T-helper 2 cell treated with Interferon-gamma antibody and Interleukin-4, amounts not matched to agents 5 μg/mL and 100 μg/mL, for 36 hours (primary cell): ENCODE measurements around the gene MAX.
A peak's percentile ranks its signal among the peaks of the same experiment; 100 is the strongest.
"Not testable (repeated sequence)": the region's sequence is repeated elsewhere in the genome, so short reads cannot be mapped to it uniquely, and the experiment has no call there.

Experiments
- DNase-seq: peaks from one replicate; pipeline ENCODE4 v3.0.0; 2021; ENCODE audit warnings: low spot score
- H3K27ac Mint-ChIP-seq: one replicate; pipeline ENCODE4 v1.8.0; 2021; ENCODE audit warnings: mild to moderate bottlenecking, mixed read lengths
- H3K27me3 Mint-ChIP-seq: one replicate; pipeline ENCODE4 v1.8.0; 2021; ENCODE audit warnings: low read depth, mixed read lengths
- H3K36me3 Mint-ChIP-seq: one replicate; pipeline ENCODE4 v1.8.0; 2021; ENCODE audit warnings: low read depth, mixed read lengths
- H3K4me1 Mint-ChIP-seq: one replicate; pipeline ENCODE4 v1.8.0; 2021; ENCODE audit warnings: low read depth, mixed read lengths
- H3K4me3 Mint-ChIP-seq: one replicate; pipeline ENCODE4 v1.8.0; 2022; ENCODE audit warnings: mild to moderate bottlenecking, moderate library complexity, mixed read lengths
- H3K9me3 Mint-ChIP-seq: one replicate; pipeline ENCODE4 v1.8.0; 2021; ENCODE audit warnings: mixed read lengths

The MAX gene

GRCh38 chr14:65095633-65096205 is 6.6 kb downstream of the MAX start:
- Mint-ChIP-seq H3K36me3 (peaks cover 76% of the 10 kb centered on the region), H3K27me3 (no peaks in the 10 kb centered on the region), H3K27ac (peak overlapping the region; percentile 41), H3K4me3 (peak overlapping the region; percentile 54), H3K9me3 (no peaks in the 10 kb centered on the region), H3K4me1 (peaks cover 60% of the 10 kb centered on the region)
- DNase-seq, result no peak

DNA sequence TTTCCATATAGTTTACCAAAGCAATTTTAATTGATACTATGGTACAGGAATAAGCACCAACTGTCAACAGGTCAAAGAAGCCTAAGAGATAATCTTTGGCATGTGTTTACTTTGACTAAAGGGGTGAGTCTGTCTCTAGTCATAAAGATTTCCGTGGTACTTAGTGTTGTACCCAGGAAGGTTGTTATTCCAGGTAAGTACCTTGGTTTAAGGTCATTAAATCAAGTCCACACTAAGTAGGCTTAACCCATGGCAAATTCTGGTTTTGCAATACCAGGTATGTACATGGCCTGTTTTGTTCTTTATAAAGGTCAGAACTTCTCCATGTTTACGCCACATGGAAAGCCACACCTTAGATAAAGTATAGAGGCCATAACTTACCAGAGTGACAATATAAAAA is 10.0 kb downstream of the MAX start:
- no peaks in the 10 kb centered on the region for H3K27me3 Mint-ChIP-seq
- peaks cover 38% of the 10 kb centered on the region for H3K4me1 Mint-ChIP-seq
- no peak overlapping the region for H3K4me3 Mint-ChIP-seq
- peaks cover 82% of the 10 kb centered on the region for H3K36me3 Mint-ChIP-seq
- no peak for DNase-seq
- H3K9me3 Mint-ChIP-seq, result peaks cover 19% of the 10 kb centered on the region
- no peak overlapping the region for H3K27ac Mint-ChIP-seq

DNA sequence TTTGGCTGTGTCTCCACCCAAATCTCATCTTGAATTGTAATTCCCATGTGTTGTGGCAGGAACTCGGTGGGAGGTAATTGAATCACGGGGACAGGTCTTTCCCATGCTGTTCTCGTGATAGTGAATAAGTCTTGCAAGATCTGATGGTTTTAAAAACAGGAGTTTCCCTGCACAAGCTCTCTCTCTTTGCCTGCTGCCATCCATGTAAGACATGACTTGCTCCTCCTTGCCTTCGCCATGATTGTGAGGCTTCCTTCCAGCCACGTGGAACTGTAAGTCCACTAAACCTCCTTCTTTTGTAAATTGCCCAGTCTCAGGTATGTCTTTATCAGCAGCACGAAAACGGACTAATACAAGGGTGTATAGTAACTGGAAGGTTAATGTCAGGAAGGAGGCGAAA is 14.5 kb downstream of the MAX start:
- not testable (repeated sequence) for H3K4me3 Mint-ChIP-seq, H3K27me3 Mint-ChIP-seq, DNase-seq, H3K27ac Mint-ChIP-seq
- peaks cover 12% of the 10 kb centered on the region for H3K4me1 Mint-ChIP-seq
- peaks cover 83% of the 10 kb centered on the region for H3K36me3 Mint-ChIP-seq
- H3K9me3 Mint-ChIP-seq, result peaks cover 19% of the 10 kb centered on the region

- H3K27me3 Mint-ChIP-seq, H3K27ac Mint-ChIP-seq, H3K4me3 Mint-ChIP-seq, DNase-seq: not testable (repeated sequence)
- H3K9me3 Mint-ChIP-seq, result peaks cover 19% of the 10 kb centered on the region
- H3K36me3 Mint-ChIP-seq, result peaks cover 86% of the 10 kb centered on the region
- peaks cover 20% of the 10 kb centered on the region for H3K4me1 Mint-ChIP-seq
Observed at GRCh38 chr14:65086686-65087085, 15.6 kb downstream of the MAX start.

GRCh38 chr14:65084554-65085505 is 17.5 kb downstream of the MAX start:
- no peak for DNase-seq
- Mint-ChIP-seq H3K27me3 (no peaks in the 10 kb centered on the region), H3K4me3 (no peak overlapping the region), H3K9me3 (peaks cover 19% of the 10 kb centered on the region), H3K27ac (no peak overlapping the region), H3K36me3 (peaks cover 90% of the 10 kb centered on the region), H3K4me1 (peaks cover 27% of the 10 kb centered on the region)

DNA sequence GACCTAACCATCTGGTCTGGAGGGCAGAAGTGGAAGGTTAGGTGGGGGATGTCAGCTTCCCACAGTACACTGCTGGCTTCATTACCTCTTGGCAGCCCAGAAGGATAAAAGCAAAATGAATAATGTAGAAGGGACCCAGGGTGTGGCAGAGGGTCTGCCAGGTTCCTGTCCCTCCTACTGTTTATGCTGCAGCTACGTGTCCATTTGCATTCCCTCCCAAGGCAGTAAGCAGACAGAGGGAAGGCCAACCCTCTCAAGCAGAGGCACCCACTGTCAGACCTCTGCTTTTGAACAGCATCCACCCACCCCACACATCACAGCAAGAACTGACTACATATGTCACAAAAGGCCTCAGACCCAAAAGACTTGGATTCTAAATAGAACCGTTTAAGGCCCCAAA is 19.4 kb downstream of the MAX start:
- no peak for DNase-seq
- Mint-ChIP-seq H3K4me3 (no peak overlapping the region), H3K4me1 (peaks cover 38% of the 10 kb centered on the region), H3K27me3 (no peaks in the 10 kb centered on the region), H3K27ac (no peak overlapping the region), H3K36me3 (peaks cover 84% of the 10 kb centered on the region), H3K9me3 (peaks cover 6% of the 10 kb centered on the region)

- no peak for DNase-seq
- Mint-ChIP-seq H3K36me3 (peaks cover 73% of the 10 kb centered on the region), H3K27me3 (no peaks in the 10 kb centered on the region), H3K4me1 (peaks cover 38% of the 10 kb centered on the region), H3K27ac (peak overlapping the region; percentile 28), H3K4me3 (no peak overlapping the region), H3K9me3 (no peaks in the 10 kb centered on the region)
Observed at GRCh38 chr14:65080960-65081747, 21.2 kb downstream of the MAX start.

GRCh38 chr14:65079768-65080167 is 22.5 kb downstream of the MAX start:
- Mint-ChIP-seq H3K36me3 (peaks cover 70% of the 10 kb centered on the region), H3K9me3 (no peaks in the 10 kb centered on the region), H3K27me3 (no peaks in the 10 kb centered on the region), H3K4me1 (peaks cover 44% of the 10 kb centered on the region), H3K27ac (no peak overlapping the region), H3K4me3 (no peak overlapping the region)
- DNase-seq, result no peak

DNA sequence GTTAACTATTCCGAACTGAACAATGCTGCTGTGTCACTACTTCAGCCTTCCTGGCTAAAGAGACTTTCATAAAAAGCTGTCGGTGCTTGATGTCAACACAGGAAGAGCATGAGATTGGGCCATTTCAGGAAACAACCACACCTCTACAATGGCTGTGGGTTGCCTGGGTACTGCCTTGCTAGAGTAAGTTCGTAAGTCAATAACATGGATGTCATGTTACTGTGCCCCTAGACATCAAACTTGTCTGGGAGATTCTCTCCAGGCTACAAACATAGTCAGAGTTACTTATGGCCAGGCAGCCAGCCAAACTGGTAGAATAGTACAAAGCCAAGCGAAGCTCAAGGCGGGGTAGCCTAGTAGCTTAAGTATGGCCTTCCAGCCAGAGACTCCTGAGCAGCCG is 23.1 kb downstream of the MAX start:
- no peaks in the 10 kb centered on the region for H3K9me3 Mint-ChIP-seq
- H3K27me3 Mint-ChIP-seq, result no peaks in the 10 kb centered on the region
- H3K4me3 Mint-ChIP-seq, result peak overlapping the region; percentile 8
- peak overlapping the region; percentile 62 for H3K27ac Mint-ChIP-seq
- H3K4me1 Mint-ChIP-seq, result peaks cover 48% of the 10 kb centered on the region
- DNase-seq, result no peak
- H3K36me3 Mint-ChIP-seq, result peaks cover 71% of the 10 kb centered on the region

DNA sequence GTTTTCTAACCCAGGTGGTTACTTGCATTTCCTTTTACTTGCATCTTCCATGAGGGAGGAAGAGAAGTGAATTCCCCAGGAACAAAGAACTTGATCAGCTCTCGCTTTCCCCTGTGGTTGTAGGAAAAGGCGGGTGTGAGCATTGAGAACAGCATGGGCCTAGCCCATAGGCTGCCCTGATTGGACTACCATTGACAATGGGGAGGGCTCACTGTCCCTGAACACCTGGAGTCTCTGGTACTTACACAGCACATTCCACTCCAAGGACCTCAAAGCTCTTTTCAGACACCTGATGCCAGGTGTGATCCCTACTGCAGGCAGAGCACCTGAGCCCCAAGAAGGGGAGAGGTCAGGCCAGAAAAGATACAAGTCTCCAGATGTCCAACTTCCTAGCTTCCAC is 25.0 kb downstream of the MAX start:
- no peaks in the 10 kb centered on the region for H3K27me3 Mint-ChIP-seq
- DNase-seq, result no peak
- no peak overlapping the region for H3K27ac Mint-ChIP-seq
- no peak overlapping the region for H3K4me3 Mint-ChIP-seq
- H3K9me3 Mint-ChIP-seq, result no peaks in the 10 kb centered on the region
- H3K4me1 Mint-ChIP-seq, result peaks cover 42% of the 10 kb centered on the region
- peaks cover 65% of the 10 kb centered on the region for H3K36me3 Mint-ChIP-seq

DNA sequence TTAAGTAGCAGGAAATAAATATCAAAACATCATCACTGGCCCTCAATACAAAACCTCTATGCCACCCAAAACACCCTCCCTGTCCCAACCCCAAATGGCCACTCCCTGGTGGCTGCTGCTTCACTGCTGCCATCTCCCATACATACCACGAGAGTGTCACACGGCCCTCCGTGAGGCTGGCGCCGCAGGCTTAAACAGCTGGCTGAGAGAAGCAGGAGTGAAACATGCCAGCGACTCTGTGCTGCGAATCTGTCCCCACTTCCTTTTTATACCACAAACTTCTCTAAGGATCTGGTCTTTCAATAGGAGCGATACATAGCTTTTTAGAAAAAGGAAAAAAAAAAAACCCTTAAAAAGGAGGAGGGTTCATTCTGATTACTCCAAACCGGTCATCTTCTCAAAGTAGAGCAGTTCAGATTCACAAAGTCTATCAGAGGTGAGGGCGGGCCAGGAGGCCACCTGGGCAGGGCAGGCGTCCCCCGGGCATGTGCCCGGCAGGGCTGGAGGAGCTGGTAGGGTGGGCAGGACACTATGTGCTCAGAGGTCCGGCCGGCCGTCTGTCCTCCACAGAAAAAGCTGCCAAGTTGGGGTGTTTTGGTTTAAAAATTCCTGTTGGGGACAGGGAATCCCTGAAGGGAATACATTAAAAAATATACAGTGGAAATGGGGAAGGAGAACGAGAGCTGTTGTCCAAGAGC is 26.5 kb downstream of the MAX start:
- H3K9me3 Mint-ChIP-seq, result no peaks in the 10 kb centered on the region
- DNase-seq, result no peak
- no peaks in the 10 kb centered on the region for H3K27me3 Mint-ChIP-seq
- H3K4me3 Mint-ChIP-seq, result no peak overlapping the region
- peaks cover 50% of the 10 kb centered on the region for H3K36me3 Mint-ChIP-seq
- no peak overlapping the region for H3K27ac Mint-ChIP-seq
- H3K4me1 Mint-ChIP-seq, result peaks cover 29% of the 10 kb centered on the region

DNA sequence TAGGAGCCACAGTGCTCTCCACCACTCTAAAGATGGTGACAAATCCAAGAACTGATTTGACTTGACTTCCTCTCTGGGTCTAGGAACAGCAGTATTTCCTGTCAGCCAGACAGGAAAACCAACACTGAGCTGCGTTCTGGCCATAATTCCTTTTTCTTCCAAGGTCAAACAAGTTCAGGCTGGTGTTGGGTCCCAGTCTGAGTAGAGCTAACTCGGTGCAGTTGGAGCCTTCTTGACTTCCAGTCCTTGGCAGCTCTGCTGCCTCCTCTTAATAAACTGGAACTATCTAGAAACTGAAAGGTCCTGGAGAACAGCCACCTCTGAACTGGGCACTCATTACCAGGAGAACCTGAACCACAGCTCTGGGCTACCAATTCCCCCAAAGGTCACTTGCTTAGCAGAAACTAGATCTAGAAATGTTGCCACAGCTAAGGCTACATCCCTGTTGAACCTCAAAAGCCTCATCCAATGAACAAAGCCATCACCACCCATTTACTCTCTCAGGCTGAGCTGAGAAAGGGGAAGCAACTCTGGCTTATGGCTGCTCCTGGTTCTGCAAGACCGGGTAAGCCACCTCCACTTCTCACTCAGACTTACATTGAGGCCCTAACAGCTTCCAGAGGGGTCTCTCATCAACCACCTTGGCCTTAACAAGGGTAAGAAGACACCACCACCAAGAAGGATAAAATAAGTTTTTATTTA is 27.7 kb downstream of the MAX start:
- Mint-ChIP-seq H3K4me3 (no peak overlapping the region), H3K36me3 (peaks cover 42% of the 10 kb centered on the region)

DNA sequence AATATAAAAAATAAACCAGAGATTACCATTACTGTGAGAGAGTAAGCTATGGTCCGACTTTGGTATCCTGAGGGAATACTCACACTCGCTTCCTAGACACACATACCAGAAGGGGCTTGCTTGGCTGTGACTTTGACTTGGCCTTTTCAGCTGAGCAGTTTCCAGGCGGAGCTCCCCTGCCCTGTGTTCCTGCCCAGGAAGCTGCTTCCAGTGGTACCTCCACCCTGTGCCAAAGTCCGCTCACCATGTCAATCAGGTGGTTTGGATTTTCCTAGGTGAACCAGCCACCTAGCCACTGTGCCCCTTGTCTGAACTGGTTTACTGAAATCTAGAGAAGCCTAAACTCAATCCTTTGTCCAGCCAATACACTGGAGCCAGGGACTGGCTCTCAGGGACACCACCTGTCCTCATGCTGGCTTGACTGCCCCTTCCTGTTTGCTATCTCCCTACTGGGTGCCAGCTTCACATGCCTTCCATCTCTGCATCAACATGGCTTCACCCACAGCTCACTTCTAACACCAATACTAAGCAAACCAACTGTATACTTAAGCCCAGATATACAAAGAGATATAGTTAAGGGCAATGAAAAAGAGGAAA is 28.6 kb downstream of the MAX start:
- no peak for DNase-seq
- no peak overlapping the region for H3K4me3 Mint-ChIP-seq
- peak overlapping the region; percentile 16 for H3K27ac Mint-ChIP-seq
- no peaks in the 10 kb centered on the region for H3K9me3 Mint-ChIP-seq
- peaks cover 16% of the 10 kb centered on the region for H3K4me1 Mint-ChIP-seq
- H3K36me3 Mint-ChIP-seq, result peaks cover 33% of the 10 kb centered on the region
- no peaks in the 10 kb centered on the region for H3K27me3 Mint-ChIP-seq

More for the DNA sequence above, 27.7 kb downstream of the MAX start:
- Mint-ChIP-seq H3K9me3 (no peaks in the 10 kb centered on the region), H3K27ac (no peak overlapping the region), H3K4me1 (peaks cover 25% of the 10 kb centered on the region), H3K27me3 (no peaks in the 10 kb centered on the region)
- DNase-seq, result no peak
